Natural killer cell (primary cell): ENCODE measurements around the gene RUNX1. TPM values are rescaled to one million over a fixed set of nuclear protein-coding genes. Genes with fewer than 3 reads are reported as not detected.
A peak's percentile ranks its signal among the peaks of the same experiment; 100 is the strongest.

Source experiments
- ATAC-seq, 3 donors: fragments of 150-1000 bp in 2 of 3; fragments of 200-7000 bp in 1 of 3; cut with Tn5 transposase; 1 replicate in 1 of 3; 2 replicates in 2 of 3; pipeline ENCODE4 v1.10.0; 2021; ENCODE audit warnings: mild to moderate bottlenecking in 2 of 3, moderate library complexity in 2 of 3
- DNase-seq, 2 donors: peaks; one replicate each; pipeline versions ENCODE4 v3.0.0 to v3.0.0-alpha.2; 2013 to 2021; ENCODE audit warnings: mixed read lengths in 1 of 2
- H3K27ac ChIP-seq: one replicate; pipeline ENCODE4 v1.5.1; 2013; ENCODE audit warnings: mild to moderate bottlenecking, low read length
- H3K27me3 ChIP-seq: one replicate; pipeline ENCODE4 v1.6.1; 2013; ENCODE audit warnings: low read length; ENCODE audit not compliant: control insufficient read depth, insufficient read depth
- H3K36me3 ChIP-seq: one replicate; pipeline ENCODE4 v1.6.1; 2013; ENCODE audit warnings: low read length; ENCODE audit not compliant: control insufficient read depth, insufficient read depth
- H3K4me1 ChIP-seq: one replicate; pipeline ENCODE4 v1.6.1; 2013; ENCODE audit warnings: low read length; ENCODE audit not compliant: control insufficient read depth, insufficient read depth
- H3K4me3 ChIP-seq: one replicate; pipeline ENCODE4 v1.5.1; 2013; ENCODE audit warnings: low read length
- H3K9me3 ChIP-seq: one replicate; pipeline ENCODE4 v1.6.1; 2013; ENCODE audit warnings: low read length; ENCODE audit not compliant: control insufficient read depth, insufficient read depth
- H3K27ac Mint-ChIP-seq, 2 donors: one replicate each; pipeline ENCODE4 v1.8.0; 2022; ENCODE audit warnings: mild to moderate bottlenecking in 2 of 2, mixed read lengths in 2 of 2, moderate library complexity in 1 of 2
- H3K27me3 Mint-ChIP-seq, 2 donors: one replicate each; pipeline ENCODE4 v1.8.0; 2022; ENCODE audit warnings: low read depth in 2 of 2, mixed read lengths in 2 of 2
- H3K36me3 Mint-ChIP-seq: one replicate; pipeline ENCODE4 v1.8.0; 2022; ENCODE audit warnings: mixed read lengths
- H3K4me1 Mint-ChIP-seq, 2 donors: one replicate each; pipeline ENCODE4 v1.8.0; 2022; ENCODE audit warnings: mixed read lengths in 2 of 2
- H3K4me3 Mint-ChIP-seq: one replicate; pipeline ENCODE4 v1.8.0; 2022; ENCODE audit warnings: mild to moderate bottlenecking, moderate library complexity, mixed read lengths
- H3K9me3 Mint-ChIP-seq, 2 donors: one replicate each; pipeline ENCODE4 v1.8.0; 2022; ENCODE audit warnings: mixed read lengths in 2 of 2
- WGBS: methylation state at CpG from one replicate; pipeline ENCODE4 v1.1.7; 2013; ENCODE audit warnings: missing lambda C conversion rate; ENCODE audit not compliant: insufficient coverage; 5-methylcytosine and 5-hydroxymethylcytosine counted together
- intact Hi-C: fragments of 100-400 bp; cut with micrococcal nuclease; formaldehyde crosslinking; loops from one replicate; pipeline ENCODE4 v1.14.2; 2022
- total RNA-seq, 4 donors: library from RNA; stranded (reverse); fragments of 120-200 nt in 1 of 4; gene quantifications; one replicate each; pipeline versions ENCODE4 v1.2.3 to v1.2.4, GENCODE V29; 2013 to 2022
- TF ChIP-seq, protein P1 (sequence below): fragments of 200-600 bp; IDR thresholded peaks from one replicate; pipeline ENCODE4 v1.8.0; 2022; ENCODE audit warnings: antibody characterized with exemption

Gene RUNX1
- total RNA-seq, 3 donors from 2014 or later (not counting 1 experiment from before 2014, with no cell fraction given): 62.1 to 171 (median 98.2) TPM

DNA sequence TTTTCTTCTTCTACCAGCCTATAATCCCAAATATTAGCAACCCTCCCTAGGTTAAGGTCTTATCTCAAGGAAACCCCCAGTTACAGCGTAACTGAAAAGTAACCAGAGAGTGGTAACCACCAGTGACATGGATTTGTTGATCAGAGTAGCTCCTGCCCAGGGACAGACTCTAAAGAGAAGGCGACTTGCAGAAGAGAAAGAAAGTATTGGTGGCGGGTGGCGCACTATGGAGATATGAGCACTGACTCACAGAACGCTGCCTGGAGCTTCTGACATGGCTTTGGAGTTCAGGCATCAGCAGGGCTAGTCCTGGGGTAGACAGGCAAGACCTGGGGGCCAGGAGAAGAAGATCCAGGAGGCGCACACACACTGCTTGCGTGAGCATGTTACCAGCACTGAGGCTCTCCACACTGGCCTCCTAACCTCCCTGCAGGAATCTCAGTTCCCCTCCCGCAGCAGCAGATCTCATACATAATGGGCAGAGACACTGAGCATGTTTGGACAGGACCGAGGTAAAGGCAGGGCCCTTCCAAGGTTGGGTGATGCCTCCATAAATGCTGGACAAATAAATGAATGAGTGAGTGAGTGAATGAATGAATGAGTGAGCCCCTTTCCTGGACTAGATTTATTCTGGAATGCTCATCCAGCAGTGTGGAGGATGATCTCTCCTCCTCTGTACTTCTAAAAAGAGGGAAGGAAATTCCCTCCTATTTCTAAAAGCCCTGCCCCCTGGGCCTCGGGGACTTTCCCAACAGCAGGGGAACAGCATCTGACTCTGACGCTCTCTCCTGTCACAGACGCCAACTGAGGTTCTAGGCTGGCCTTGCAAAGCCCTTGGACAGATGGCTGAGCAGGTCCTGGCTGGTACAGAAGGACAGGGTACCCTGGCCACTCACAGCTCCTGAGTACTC is 204.8 kb downstream of the RUNX1 start:
- DNase-seq (peak in 1 of 2 donors; percentile 34), ATAC-seq (peak; percentile 24 to 57 (median 56))
- peaks cover 28% of the 10 kb centered on the region for H3K4me1 ChIP-seq
- Mint-ChIP-seq H3K27ac (peak overlapping the region; percentile 19 to 57), H3K4me1 (peaks cover 50 to 58% of the 10 kb centered on the region in 2 donors), H3K9me3 (no peaks in the 10 kb centered on the region), H3K27me3 (no peaks in the 10 kb centered on the region), H3K4me3 (no peak overlapping the region), H3K36me3 (no peaks in the 10 kb centered on the region)
- intact Hi-C loops: no loop called here
- H3K27me3 ChIP-seq: no peaks in the 10 kb centered on the region
- H3K4me3 ChIP-seq: no peak overlapping the region
- peaks cover 31% of the 10 kb centered on the region for H3K36me3 ChIP-seq
- 91% methylated on average over 12 of the region's 12 CpGs for WGBS
- no peaks in the 10 kb centered on the region for H3K9me3 ChIP-seq
- TF ChIP-seq, protein P1, sequence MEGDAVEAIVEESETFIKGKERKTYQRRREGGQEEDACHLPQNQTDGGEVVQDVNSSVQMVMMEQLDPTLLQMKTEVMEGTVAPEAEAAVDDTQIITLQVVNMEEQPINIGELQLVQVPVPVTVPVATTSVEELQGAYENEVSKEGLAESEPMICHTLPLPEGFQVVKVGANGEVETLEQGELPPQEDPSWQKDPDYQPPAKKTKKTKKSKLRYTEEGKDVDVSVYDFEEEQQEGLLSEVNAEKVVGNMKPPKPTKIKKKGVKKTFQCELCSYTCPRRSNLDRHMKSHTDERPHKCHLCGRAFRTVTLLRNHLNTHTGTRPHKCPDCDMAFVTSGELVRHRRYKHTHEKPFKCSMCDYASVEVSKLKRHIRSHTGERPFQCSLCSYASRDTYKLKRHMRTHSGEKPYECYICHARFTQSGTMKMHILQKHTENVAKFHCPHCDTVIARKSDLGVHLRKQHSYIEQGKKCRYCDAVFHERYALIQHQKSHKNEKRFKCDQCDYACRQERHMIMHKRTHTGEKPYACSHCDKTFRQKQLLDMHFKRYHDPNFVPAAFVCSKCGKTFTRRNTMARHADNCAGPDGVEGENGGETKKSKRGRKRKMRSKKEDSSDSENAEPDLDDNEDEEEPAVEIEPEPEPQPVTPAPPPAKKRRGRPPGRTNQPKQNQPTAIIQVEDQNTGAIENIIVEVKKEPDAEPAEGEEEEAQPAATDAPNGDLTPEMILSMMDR: no peak
- no peak overlapping the region for H3K27ac ChIP-seq

DNA sequence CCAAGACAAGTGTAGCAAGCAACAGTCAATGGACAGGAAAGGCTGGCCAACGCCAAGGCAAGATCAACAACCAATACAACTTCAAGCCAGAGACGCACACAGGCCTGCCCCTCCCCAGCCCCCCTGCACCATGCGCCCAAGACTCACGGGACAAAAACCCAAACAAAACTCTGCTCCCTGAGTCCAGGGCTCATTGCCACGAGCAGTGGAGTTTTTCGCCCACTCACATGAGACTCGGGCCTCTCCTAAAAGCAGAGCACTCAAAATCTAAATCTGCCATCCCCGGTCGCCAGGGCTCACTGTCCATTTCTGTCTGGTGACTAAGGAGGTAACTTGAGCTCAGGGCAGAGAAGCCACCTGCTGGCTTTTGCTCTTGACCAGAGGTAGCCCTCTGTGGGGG is 205.5 kb downstream of the RUNX1 start:
- Histone ChIP-seq H3K36me3 (peaks cover 29% of the 10 kb centered on the region), H3K27me3 (no peaks in the 10 kb centered on the region), H3K27ac (no peak overlapping the region), H3K4me1 (peaks cover 29% of the 10 kb centered on the region), H3K9me3 (no peaks in the 10 kb centered on the region), H3K4me3 (no peak overlapping the region)
- 98% methylated on average over 9 of the region's 9 CpGs for WGBS
- intact Hi-C loops: no loop called here
- Mint-ChIP-seq H3K4me3 (no peak overlapping the region), H3K27ac (peak overlapping the region in 1 of 2 donors; percentile 15), H3K36me3 (no peaks in the 10 kb centered on the region), H3K9me3 (no peaks in the 10 kb centered on the region), H3K27me3 (no peaks in the 10 kb centered on the region), H3K4me1 (peaks cover 56 to 64% of the 10 kb centered on the region in 2 donors)
- TF ChIP-seq, protein P1: no peak
- DNase-seq: no peak
- no peak for ATAC-seq

DNA sequence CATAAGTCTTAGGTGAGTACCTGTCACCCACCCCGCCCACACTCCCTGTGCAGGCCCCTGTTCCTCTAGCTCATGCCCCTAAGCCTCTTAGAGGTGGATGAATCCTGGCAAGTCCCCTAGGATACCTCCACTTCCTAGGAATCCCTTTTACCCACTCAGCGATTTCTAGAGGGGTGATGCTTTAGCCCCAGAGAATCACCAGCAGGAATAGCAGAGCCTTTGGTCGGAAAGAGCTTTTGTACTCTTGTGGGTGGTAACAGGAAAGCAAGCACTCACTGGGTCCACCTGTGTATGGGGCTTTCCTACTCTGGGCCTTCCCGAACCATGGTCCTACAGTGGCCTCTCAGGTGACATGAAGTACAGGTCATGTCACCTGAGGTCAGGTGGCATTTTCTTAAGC is 207.9 kb downstream of the RUNX1 start:
- Histone ChIP-seq H3K36me3 (peaks cover 41% of the 10 kb centered on the region), H3K27me3 (no peaks in the 10 kb centered on the region), H3K27ac (no peak overlapping the region), H3K4me1 (peaks cover 27% of the 10 kb centered on the region), H3K4me3 (no peak overlapping the region), H3K9me3 (no peaks in the 10 kb centered on the region)
- H3K27ac Mint-ChIP-seq: peak overlapping the region in 1 of 2 donors; percentile 71
- peaks cover 48 to 67% of the 10 kb centered on the region in 2 donors for H3K4me1 Mint-ChIP-seq
- H3K27me3 Mint-ChIP-seq: no peaks in the 10 kb centered on the region
- H3K4me3 Mint-ChIP-seq: no peak overlapping the region
- DNase-seq: no peak
- intact Hi-C loops: no loop called here
- WGBS: 97% methylated on average over 4 of the region's 4 CpGs
- no peaks in the 10 kb centered on the region for H3K36me3 Mint-ChIP-seq
- TF ChIP-seq, protein P1: no peak
- ATAC-seq: no peak
- H3K9me3 Mint-ChIP-seq: no peaks in the 10 kb centered on the region
